Measurements from ENCODE around the gene SCARB2.

The SCARB2 gene

DNA sequence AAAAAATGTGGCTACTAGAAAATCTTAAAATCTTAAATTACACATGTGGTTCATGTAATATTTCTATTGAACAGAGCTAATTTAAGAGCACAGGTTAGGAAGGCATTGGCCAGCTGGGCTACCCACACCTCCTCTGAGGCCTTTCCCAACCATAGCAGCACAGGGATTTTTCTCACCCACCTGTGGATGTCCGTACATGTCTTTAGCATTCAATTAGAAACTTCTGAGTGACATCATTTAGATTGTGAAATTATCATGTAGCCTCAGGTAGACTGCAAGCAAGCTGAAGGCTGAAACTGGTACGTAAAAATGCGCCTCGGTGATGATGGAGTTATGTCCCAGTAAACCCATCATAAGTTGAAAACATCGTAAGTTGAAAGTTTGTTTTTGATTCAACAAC, 31.2 kb downstream of the SCARB2 start:
- Histone ChIP-seq H3F3A (ENCODE audit: low read depth) (no peaks in the 10 kb centered on the region), H3K4me1 (ENCODE audit: insufficient read depth, low read length, poor library complexity, severe bottlenecking) (no peaks in the 10 kb centered on the region), H2AFZ (ENCODE audit: low read length) (no peak overlapping the region), H3K9me3 (ENCODE audit: insufficient read depth, low read depth, low read length) (no peaks in the 10 kb centered on the region), H3K79me2 (ENCODE audit: insufficient read depth, low read length) (0 out of 2 replicates have a peak, but pooled peaks cover 6% of the 10 kb centered on the region), H3K9ac (ENCODE audit: low read depth, low read length, poor library complexity, severe bottlenecking) (no peak overlapping the region), H3K4me2 (ENCODE audit: low read depth, low read length, poor library complexity, severe bottlenecking) (no peak overlapping the region), H3K9me2 (replicated peaks; ENCODE audit: low read depth, low read length) (no peaks in the 10 kb centered on the region), H4K20me1 (ENCODE audit: insufficient read depth, low read length, poor library complexity, severe bottlenecking) (no peaks in the 10 kb centered on the region), H3K27me3 (ENCODE audit: insufficient read depth, low read length, poor library complexity, severe bottlenecking) (no peaks in the 10 kb centered on the region), H3K4me3 (ENCODE audit: low read length, poor library complexity, severe bottlenecking) (no peak overlapping the region), H3K36me3 (ENCODE audit: insufficient read depth, low read length) (peaks cover 29% of the 10 kb centered on the region)
- no peak for TF ChIP-seq EZH2phosphoT487 (IDR thresholded peaks at IDR 0.05; ENCODE audit: borderline replicate concordance)
- TF ChIP-seq, protein P1, sequence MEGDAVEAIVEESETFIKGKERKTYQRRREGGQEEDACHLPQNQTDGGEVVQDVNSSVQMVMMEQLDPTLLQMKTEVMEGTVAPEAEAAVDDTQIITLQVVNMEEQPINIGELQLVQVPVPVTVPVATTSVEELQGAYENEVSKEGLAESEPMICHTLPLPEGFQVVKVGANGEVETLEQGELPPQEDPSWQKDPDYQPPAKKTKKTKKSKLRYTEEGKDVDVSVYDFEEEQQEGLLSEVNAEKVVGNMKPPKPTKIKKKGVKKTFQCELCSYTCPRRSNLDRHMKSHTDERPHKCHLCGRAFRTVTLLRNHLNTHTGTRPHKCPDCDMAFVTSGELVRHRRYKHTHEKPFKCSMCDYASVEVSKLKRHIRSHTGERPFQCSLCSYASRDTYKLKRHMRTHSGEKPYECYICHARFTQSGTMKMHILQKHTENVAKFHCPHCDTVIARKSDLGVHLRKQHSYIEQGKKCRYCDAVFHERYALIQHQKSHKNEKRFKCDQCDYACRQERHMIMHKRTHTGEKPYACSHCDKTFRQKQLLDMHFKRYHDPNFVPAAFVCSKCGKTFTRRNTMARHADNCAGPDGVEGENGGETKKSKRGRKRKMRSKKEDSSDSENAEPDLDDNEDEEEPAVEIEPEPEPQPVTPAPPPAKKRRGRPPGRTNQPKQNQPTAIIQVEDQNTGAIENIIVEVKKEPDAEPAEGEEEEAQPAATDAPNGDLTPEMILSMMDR (conservative IDR thresholded peaks at IDR 0.05; ENCODE audit: low read length): no peak

DNA sequence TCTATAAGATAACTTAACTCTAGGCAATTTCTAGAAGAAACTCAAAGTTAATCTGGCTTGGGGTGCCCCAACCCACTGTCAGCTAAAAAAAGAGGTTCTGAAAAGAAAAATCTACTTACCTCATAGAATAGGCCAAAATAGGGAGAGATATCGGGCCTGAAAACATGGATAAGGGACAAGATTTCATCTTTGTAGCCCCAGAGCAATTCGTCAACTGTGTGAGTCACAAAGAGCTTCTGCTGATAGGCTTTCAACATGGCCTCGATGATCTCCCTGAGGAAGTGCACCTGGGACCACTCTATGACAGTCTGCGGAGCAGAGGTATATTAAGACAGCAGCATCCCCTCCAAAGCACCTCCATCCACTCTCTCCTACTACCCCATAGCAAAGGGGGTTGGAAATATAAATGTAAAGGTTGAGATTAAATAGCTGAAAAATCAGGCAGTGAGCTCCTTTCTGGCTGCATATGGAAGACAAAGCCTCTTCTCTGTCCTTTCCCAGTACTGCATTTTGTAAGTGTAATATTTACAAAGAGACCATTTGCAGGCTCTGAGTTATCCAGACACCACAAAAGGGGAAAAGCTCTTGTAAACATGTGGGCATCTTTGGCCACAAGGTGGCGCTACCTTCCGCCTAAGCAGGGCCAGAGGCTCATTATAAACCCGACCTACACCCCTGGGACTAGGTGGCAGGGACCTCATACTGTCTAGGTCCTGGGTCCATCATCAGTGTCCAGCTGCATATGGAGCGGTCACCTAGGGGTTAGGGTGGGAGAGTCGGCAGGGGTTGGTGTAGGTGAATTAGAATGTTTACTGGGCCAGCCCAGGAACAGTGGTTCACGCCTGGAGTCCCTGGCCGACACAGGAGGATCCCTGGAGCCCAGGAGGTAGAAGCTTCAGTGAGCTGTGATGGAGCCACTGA, 34.0 kb downstream of the SCARB2 start:
- Histone ChIP-seq H3K4me2 (ENCODE audit: low read depth, low read length, poor library complexity, severe bottlenecking) (no peak overlapping the region), H3K9me3 (ENCODE audit: insufficient read depth, low read depth, low read length) (no peaks in the 10 kb centered on the region), H3K9me2 (replicated peaks; ENCODE audit: low read depth, low read length) (no peaks in the 10 kb centered on the region), H2AFZ (ENCODE audit: low read length) (no peak overlapping the region), H4K20me1 (ENCODE audit: insufficient read depth, low read length, poor library complexity, severe bottlenecking) (no peaks in the 10 kb centered on the region), H3K4me3 (ENCODE audit: low read length, poor library complexity, severe bottlenecking) (no peak overlapping the region), H3K4me1 (ENCODE audit: insufficient read depth, low read length, poor library complexity, severe bottlenecking) (no peaks in the 10 kb centered on the region), H3K36me3 (ENCODE audit: insufficient read depth, low read length) (peaks cover 38% of the 10 kb centered on the region), H3K79me2 (ENCODE audit: insufficient read depth, low read length) (no peaks in the 10 kb centered on the region), H3K9ac (ENCODE audit: low read depth, low read length, poor library complexity, severe bottlenecking) (no peak overlapping the region), H3F3A (ENCODE audit: low read depth) (no peaks in the 10 kb centered on the region; the same call in 1 of the 2 replicates), H3K27me3 (ENCODE audit: insufficient read depth, low read length, poor library complexity, severe bottlenecking) (no peaks in the 10 kb centered on the region)
- no peak for TF ChIP-seq EZH2phosphoT487 (IDR thresholded peaks at IDR 0.05; ENCODE audit: borderline replicate concordance)
- TF ChIP-seq, protein P1 (conservative IDR thresholded peaks at IDR 0.05; ENCODE audit: low read length): peak; percentile 99

DNA sequence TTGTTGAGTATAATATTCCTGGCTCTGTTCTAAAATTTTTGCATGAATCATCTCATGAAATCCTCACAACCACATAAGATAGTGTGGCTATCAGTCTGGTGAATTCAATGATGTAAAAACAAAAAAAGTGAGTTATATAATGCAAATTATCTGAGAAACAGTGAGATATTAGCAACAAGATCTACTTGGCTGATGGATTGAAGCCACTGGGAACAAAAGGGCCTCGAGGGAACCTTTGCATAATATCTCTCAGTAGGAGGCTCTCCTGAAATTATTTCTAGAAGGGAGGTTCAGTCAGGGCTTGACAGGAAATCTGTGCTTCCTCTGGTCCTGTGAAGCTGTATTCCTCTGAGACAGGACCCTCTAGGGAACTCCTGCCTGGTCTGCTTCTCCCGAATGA, 35.3 kb downstream of the SCARB2 start:
- H2AFZ ChIP-seq (ENCODE audit: low read length): no peak overlapping the region
- no peaks in the 10 kb centered on the region; the same call in 1 of the 2 replicates for H3F3A ChIP-seq (ENCODE audit: low read depth)
- no peaks in the 10 kb centered on the region for H3K9me3 ChIP-seq (ENCODE audit: insufficient read depth, low read depth, low read length)
- no peak overlapping the region for H3K4me2 ChIP-seq (ENCODE audit: low read depth, low read length, poor library complexity, severe bottlenecking)
- TF ChIP-seq, protein P1 (conservative IDR thresholded peaks at IDR 0.05; ENCODE audit: low read length): no peak
- TF ChIP-seq EZH2phosphoT487 (IDR thresholded peaks at IDR 0.05; ENCODE audit: borderline replicate concordance): no peak
- no peaks in the 10 kb centered on the region for H3K79me2 ChIP-seq (ENCODE audit: insufficient read depth, low read length)
- no peaks in the 10 kb centered on the region for H3K4me1 ChIP-seq (ENCODE audit: insufficient read depth, low read length, poor library complexity, severe bottlenecking)
- H3K9me2 ChIP-seq (replicated peaks; ENCODE audit: low read depth, low read length): no peaks in the 10 kb centered on the region
- no peak overlapping the region for H3K9ac ChIP-seq (ENCODE audit: low read depth, low read length, poor library complexity, severe bottlenecking)
- no peak overlapping the region for H3K4me3 ChIP-seq (ENCODE audit: low read length, poor library complexity, severe bottlenecking)
- H3K36me3 ChIP-seq (ENCODE audit: insufficient read depth, low read length): peaks cover 52% of the 10 kb centered on the region
- H4K20me1 ChIP-seq (ENCODE audit: insufficient read depth, low read length, poor library complexity, severe bottlenecking): no peaks in the 10 kb centered on the region
- H3K27me3 ChIP-seq (ENCODE audit: insufficient read depth, low read length, poor library complexity, severe bottlenecking): no peaks in the 10 kb centered on the region

All from Loucy (cell line).